ENCODE data around the gene LDB2. TPM values are rescaled to one million over a fixed set of nuclear protein-coding genes. Genes with fewer than 3 reads are reported as not detected.

LDB2 gene
- total and polyA plus RNA-seq, 2 of the 8 experiments (the other 6 are each of a cell fraction or from before 2014, with no cell fraction given) = 57.0 to 140 TPM

DNA sequence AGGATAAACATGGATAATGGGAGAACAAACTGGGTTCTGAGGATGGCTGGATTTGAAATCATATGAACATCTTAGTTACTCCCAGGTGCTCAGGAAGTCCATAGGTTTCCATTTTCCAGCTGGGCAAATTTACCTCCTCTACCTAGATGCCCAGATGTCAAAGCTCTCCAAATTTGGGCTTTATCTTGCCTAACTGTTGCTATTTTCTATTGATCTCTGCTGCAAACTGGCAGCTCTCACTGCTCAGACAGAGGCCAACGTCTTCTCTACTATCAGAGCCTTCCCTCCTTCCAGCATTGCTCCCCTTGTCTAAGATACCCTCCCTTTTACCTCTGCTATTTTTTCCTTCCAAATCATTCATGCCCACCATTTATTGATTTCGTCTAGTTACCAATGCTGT, 62.1 kb downstream of the LDB2 start:
- WGBS, 2 experiments (ENCODE audit: extremely low coverage in 1 of 2, insufficient coverage in 1 of 2, insufficient read length in 1 of 2, insufficient replicate concordance in 2 of 2, low coverage in 1 of 2, low lambda C conversion rate in 2 of 2, missing lambda C conversion rate in 1 of 2) = 89% methylated on average over 2 of the region's 2 CpGs; no CpG with 5 or more reads in 1 of the 2 experiments
- Histone ChIP-seq H3K79me1 (ENCODE audit: low read depth, low read length) (no peaks in the 10 kb centered on the region), H3K4me1 (replicated peaks in 1 of 4; ENCODE audit: control insufficient read depth in 3 of 4, insufficient read depth in 4 of 4, low read length in 3 of 4) (peaks cover 0 to 9% (median 2%) of the 10 kb centered on the region in 4 experiments; a peak in 4 of 7 replicates), H2AK5ac (ENCODE audit: low read depth, low read length) (no peak overlapping the region), H3K9ac (replicated peaks in 1 of 4; ENCODE audit: extremely low read depth in 1 of 4, low read depth in 3 of 4, low read length in 3 of 4) (no peak overlapping the region), H4K5ac (ENCODE audit: insufficient read length, low read depth, low read length) (no peak overlapping the region), H3K18ac (ENCODE audit: extremely low read depth, low read length) (no peak overlapping the region), H2BK12ac (ENCODE audit: low read depth, low read length) (no peak overlapping the region), H3K23ac (ENCODE audit: insufficient read length) (no peak overlapping the region), H2BK20ac (ENCODE audit: low read length) (no peak overlapping the region), H4K8ac (ENCODE audit: extremely low read depth, insufficient read depth, low read length) (no peak overlapping the region), H3K23me2 (ENCODE audit: low read depth, low read length) (no peaks in the 10 kb centered on the region), H2BK15ac (ENCODE audit: low read length) (no peak overlapping the region), H3K36me3 (ENCODE audit: control insufficient read depth in 2 of 4, insufficient read depth in 4 of 4, low read length in 3 of 4) (no peaks in the 10 kb centered on the region), H2BK5ac (ENCODE audit: low read depth, low read length) (no peak overlapping the region), H3K14ac (ENCODE audit: insufficient read length) (no peak overlapping the region), H3K4me2 (ENCODE audit: insufficient read depth in 1 of 2, low read depth in 2 of 2, low read length in 2 of 2) (no peak overlapping the region), H3K4me3 (ENCODE audit: extremely low read depth in 1 of 4, insufficient read depth in 2 of 4, low read depth in 3 of 4, low read length in 4 of 4) (no peak overlapping the region), H2AFZ (ENCODE audit: low read length) (no peak overlapping the region), H3K79me2 (ENCODE audit: control insufficient read depth in 1 of 2, insufficient read depth in 2 of 2, low read length in 2 of 2) (no peaks in the 10 kb centered on the region), H3K56ac (replicated peaks; ENCODE audit: insufficient read length, low read depth, low read length) (no peak overlapping the region), H3K27ac (ENCODE audit: low read depth, low read length) (no peak overlapping the region), H4K20me1 (replicated peaks in 1 of 2; ENCODE audit: control insufficient read depth in 1 of 2, insufficient read depth in 2 of 2, low read length in 2 of 2) (no peaks in the 10 kb centered on the region), H3K27me3 (replicated peaks in 1 of 4; ENCODE audit: control insufficient read depth in 3 of 4, extremely low read depth in 1 of 4, insufficient read depth in 3 of 4, low read length in 3 of 4) (no peaks in the 10 kb centered on the region), H3K9me3 (ENCODE audit: insufficient read depth in 2 of 2, low read depth in 1 of 2, low read length in 1 of 2) (no peaks in the 10 kb centered on the region), H3K4ac (replicated peaks; ENCODE audit: insufficient read length, low read depth, low read length) (no peak overlapping the region), H4K91ac (replicated peaks; ENCODE audit: insufficient read length, low read length) (no peak overlapping the region), H2BK120ac (replicated peaks; ENCODE audit: low read depth, low read length) (no peak overlapping the region)
- POLR2A ChIA-PET (ENCODE audit: partially characterized antibody) = no interaction called here
- FAIRE-seq (no peak), DNase-seq (ENCODE audit: low read depth in 1 of 2, low spot score in 2 of 2) (no peak)
- CTCF ChIA-PET (ENCODE audit: partially characterized antibody) = interaction anchor here (1.0 to 1.5 kb wide), 2 partner anchors 42 to 81 kb away, joined by 4 read pairs; no protein-coding TSS in a partner anchor
- no peak for TF ChIP-seq BRCA1 (IDR thresholded peaks at IDR 0.05; ENCODE audit: low read depth, low read length)
- no peak for TF ChIP-seq JUND (IDR thresholded peaks at IDR 0.05; ENCODE audit: low read length)
- TF ChIP-seq, protein P1, sequence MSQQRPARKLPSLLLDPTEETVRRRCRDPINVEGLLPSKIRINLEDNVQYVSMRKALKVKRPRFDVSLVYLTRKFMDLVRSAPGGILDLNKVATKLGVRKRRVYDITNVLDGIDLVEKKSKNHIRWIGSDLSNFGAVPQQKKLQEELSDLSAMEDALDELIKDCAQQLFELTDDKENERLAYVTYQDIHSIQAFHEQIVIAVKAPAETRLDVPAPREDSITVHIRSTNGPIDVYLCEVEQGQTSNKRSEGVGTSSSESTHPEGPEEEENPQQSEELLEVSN (IDR thresholded peaks at IDR 0.05) = no peak
- no peak for TF ChIP-seq USF2 (IDR thresholded peaks at IDR 0.05; ENCODE audit: low read length)
- no peak for TF ChIP-seq CREB1 (IDR thresholded peaks at IDR 0.05)
- no peak for TF ChIP-seq TBP (IDR thresholded peaks at IDR 0.05; ENCODE audit: low read depth, low read length)

All from H1 (cell line).